ENCODE measurements around the gene EIF3K.

DNA sequence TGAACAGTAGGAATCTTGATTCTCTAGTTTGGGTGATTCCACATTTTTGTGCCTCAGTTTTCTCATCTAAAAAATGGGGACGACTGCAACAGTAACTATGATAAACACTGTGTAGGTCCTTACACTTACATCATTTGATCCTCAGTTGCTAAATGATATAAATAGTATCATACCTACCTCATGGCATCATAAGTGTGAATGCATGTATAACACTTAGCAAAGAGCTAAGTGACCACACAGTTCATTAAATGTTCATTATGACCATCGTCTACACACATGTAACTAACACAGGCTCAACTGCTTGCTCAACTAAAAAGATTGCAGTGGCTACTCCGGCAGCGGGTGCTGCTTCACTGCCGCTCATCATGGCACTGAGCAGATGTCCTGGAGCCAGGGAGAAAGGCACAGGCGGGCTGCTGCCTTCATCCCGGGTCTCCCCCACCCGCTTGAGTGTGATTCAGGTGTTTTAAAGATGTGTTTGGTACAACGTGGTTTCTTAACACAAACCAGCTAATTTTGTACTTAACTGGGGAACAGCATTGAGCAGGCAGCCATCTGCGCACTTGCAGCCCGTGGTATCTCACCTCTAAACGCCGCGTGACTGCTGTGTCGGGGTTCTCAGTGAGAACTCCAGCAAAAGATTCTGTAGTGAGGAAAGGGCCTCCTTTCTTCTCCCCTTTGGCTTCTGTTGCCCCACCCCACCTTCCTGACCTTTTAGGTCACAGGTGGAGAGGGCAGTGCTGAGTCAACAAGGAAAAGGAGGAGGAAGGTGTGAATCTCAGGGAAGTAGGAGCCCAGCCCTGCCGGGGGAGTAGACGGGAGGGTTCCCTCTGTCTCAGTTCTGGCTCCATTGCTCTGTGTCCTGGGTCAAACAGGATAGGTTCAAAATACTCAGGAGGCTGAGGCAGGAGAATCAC is 16.8 kb downstream of the EIF3K start:
- TF ChIP-seq, protein P1, sequence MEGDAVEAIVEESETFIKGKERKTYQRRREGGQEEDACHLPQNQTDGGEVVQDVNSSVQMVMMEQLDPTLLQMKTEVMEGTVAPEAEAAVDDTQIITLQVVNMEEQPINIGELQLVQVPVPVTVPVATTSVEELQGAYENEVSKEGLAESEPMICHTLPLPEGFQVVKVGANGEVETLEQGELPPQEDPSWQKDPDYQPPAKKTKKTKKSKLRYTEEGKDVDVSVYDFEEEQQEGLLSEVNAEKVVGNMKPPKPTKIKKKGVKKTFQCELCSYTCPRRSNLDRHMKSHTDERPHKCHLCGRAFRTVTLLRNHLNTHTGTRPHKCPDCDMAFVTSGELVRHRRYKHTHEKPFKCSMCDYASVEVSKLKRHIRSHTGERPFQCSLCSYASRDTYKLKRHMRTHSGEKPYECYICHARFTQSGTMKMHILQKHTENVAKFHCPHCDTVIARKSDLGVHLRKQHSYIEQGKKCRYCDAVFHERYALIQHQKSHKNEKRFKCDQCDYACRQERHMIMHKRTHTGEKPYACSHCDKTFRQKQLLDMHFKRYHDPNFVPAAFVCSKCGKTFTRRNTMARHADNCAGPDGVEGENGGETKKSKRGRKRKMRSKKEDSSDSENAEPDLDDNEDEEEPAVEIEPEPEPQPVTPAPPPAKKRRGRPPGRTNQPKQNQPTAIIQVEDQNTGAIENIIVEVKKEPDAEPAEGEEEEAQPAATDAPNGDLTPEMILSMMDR (IDR thresholded peaks at IDR 0.05): no peak
- TF ChIP-seq POLR2A (IDR thresholded peaks at IDR 0.05): no peak

All from heart left ventricle (tissue), 13 donors.